Activated CD4-positive, alpha-beta T cell treated with anti-CD3 and anti-CD28 coated beads for 48 hours (primary cell): ENCODE data around the gene DGAT2L6.

ENCODE experiments used
- DNase-seq: peaks from one replicate; pipeline ENCODE4 v3.0.0-alpha.2; 2020

Gene DGAT2L6

DNA sequence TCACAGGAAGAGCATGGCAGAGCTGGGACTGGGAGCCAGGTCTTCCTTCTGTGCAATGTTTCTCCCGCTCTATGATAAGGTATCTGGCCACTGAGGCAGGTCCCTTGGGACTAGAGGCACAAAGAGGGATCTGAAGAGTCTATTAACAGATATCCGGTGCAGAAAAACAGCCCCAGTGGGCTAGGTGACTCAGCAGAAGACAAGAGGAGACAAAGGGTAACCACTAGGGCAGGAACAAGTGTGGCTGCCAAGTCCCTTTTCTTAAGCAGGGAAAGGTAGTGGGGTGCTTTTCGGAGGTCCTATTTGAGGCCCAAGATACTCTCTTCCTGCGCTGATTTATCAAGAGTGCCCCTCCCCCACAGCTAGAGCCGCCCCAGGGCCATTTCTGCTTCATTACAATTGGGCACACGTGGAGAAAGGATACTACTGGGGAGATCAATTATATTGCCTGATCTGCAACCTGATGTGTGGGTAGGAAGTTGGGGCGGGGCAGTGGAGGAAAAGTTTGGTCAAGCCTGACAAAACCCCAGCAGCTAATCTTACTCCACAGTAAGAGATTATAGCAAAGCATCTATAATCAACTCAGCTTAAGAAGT lies at the start of gene DGAT2L6:
DGAT2L6 (plus strand) TSS at position 546 of the 596 bp plus-strand sequence. CDS start 100 bp downstream, outside the sequence.
- no peak for DNase-seq

DNA sequence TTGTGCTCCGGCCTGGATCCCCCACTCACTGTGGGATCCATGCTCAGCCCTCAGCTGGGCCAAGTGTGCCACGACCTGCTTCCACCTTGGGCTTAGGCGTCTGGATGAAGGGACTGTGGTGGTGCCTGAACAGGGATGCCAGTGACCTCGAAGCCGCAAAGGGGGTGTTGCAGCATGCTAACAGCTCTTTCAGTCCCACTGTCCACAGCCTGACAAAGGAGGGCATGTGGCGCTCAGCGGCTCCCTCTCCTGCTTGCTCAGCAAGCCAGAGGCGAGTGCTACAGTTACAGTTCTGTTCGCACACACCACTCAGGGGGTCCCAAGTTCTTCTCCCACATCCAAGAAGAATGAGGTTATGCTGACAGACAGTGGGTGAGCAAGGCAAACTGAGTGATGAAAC lies 49.2 kb upstream of the DGAT2L6 start:
- no peak for DNase-seq

DNA sequence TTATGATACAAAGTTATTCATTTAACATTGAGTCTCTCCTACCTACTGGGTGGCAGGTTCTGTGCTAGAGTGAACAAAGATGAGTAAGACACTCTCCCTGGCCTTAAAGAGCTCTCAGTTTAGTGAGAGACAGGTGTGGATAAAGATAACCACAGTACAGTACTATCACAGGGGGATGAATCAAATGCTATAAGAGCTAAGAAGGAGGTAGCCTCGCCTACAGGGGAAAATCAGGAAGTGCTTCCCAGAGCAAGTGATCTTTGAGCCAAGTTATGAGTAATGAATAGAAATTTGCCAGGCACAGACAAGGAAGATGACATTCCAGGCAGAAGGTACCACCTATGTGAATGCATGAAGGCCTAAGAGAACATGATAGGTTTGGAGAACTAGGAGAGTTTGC lies 47.5 kb upstream of the DGAT2L6 start:
- DNase-seq, result no peak

DNA sequence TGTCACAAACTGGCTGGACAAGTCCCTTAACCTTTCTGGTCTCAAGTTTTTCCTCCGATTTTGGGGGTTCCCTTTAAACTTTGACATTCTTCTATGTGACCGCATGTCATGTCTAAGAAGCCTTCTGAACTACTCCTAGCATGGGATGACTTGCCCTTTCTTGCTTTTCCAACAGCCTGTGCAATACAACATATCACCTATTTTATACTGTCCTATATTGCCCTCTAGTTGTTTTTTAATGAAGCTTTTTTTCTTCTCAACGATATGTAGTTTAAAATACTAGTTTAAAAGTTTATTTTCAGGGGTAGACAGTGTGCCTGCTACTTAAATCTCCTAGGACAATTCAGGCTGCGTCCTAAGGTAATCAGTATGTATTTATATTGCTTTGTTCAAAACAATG lies 45.1 kb upstream of the DGAT2L6 start:
- no peak for DNase-seq

DNA sequence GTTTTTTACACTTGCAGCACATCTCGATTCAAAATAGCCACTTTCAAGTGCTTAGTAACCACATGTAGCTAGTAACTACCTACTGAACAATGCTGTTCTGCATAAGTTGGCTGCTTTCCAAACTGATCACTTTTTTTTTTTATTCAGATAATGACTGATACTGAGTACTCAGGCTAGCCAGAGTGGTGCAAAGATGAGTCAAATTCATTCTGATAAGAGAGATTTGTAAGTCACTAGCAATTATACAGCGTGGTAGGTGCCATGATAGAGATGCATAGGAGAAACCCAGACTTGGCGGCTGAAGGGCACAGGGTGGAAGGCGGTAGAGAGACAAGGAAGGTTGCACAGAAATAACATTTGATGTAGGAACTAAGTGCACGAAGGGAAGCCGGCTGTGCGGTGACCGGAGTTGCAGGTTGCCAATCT lies 44.4 kb upstream of the DGAT2L6 start:
- DNase-seq, result no peak

DNA sequence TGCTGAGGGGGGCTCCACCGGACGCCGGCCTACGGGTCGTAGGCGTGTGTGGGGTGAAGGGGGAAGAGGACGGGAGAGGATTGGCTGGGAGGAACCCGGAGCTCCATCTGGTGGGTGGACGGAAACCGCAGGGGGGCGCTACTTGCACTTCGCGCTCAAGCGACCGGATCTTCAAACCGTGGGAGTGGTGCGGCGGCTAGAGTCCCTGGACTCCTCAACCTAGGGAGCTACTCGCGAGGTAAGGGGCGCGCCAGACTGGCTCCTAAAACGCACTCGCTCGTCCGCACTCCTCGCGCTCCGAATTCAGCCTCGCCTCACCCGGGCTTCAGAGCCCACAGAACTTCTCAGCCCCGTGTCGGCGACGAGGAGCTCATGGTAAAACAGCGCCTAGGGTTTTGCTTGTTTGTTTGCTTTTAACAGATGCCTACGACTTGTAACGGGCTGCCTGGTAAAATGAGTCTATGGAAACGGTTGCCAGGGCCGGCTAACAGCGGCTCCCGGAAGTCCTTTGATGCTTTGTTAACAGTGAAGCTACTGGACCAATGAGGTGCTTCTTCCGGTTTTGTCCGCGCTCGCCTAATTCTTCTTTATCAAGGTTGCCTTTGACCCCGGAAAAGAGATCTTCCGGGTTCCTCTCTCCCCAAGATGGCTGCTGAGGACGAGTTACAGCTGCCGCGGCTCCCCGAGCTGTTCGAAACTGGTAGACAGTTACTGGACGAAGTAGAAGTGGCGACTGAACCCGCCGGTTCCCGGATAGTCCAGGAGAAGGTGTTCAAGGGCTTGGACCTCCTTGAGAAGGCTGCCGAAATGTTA lies 43.8 kb upstream of the DGAT2L6 start, which contains the start of gene IGBP1:
IGBP1 (plus strand) TSS at position 145 of the 813 bp plus-strand sequence; CDS start at position 646, 501 bp downstream.
- peak; percentile 79 for DNase-seq

GRCh38 chrX:70134116-70134477 lies 43.2 kb upstream of the DGAT2L6 start:
- no peak for DNase-seq

DNA sequence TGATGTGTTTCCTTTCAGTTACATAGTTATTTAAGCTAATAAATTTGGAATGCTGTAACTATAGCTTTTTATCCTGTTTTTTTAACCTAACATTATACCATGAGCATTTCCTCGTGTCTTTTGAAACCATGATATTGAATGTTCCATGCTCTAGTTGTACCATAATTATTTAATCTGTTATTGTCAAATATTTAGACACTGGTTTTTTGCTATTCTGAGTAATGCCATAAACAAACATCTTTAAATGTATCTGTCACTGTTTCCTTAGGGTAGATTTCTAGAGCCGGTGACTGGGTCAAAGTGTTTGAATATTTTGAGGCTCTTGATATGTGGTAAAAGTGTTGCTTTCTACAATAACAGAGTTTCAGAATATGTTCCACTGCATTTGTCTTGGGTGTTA lies 38.7 kb upstream of the DGAT2L6 start:
- DNase-seq, result no peak

GRCh38 chrX:70139736-70140135 lies 37.5 kb upstream of the DGAT2L6 start:
- no peak for DNase-seq

- no peak for DNase-seq
Measured at GRCh38 chrX:70141373-70141772, 35.9 kb upstream of the DGAT2L6 start.

DNA sequence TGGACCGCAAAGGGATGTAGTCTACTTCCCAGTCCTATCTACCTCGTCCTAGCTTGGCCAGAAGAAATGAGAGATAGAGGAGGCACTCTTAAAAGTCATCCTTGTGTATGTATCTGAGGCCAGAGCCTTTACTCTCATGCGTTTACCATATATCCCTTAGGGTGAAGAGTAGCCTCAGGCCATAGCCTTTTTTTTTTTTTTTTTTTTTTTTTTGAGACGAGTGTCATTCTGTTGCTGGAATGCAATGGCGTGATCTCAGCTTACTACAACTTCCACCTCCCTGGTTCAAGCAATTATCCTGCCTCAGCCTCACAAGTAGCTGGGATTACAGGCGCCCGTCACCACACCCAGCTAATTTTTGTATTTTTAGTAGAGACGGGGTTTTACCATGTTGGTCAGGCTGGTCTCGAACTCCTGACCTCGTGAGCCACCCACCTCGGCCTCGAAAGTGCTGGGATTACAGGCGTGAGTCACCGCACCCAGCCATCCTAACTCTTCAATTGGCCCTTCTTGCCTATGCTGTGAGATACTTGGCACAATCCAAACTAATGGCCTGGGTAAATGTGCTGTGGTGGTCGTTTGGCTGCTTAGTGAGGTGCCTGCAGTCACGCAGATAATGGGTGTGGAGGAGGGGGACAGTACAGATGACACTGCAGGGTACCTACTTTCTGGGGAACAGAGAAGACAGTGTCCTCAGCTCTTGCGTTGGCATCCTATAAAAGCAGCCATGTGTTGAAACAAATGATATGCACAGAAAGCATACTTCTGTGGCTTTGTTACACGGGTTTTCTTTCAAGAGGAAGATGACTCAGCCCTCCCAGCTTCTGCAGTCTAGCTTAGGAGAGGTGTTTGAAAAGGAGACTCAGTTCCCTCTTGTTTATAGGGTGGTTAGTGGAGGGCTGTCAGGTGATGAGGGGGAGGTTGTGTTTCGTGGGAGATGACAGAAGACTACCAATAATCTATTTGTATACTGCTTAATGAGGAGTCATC lies 10.4 kb upstream of the DGAT2L6 start:
- no peak for DNase-seq

- DNase-seq, result no peak
Measured at GRCh38 chrX:70168238-70169188, 8.8 kb upstream of the DGAT2L6 start.

GRCh38 chrX:70169281-70169680 lies 8.0 kb upstream of the DGAT2L6 start:
- DNase-seq, result no peak

DNA sequence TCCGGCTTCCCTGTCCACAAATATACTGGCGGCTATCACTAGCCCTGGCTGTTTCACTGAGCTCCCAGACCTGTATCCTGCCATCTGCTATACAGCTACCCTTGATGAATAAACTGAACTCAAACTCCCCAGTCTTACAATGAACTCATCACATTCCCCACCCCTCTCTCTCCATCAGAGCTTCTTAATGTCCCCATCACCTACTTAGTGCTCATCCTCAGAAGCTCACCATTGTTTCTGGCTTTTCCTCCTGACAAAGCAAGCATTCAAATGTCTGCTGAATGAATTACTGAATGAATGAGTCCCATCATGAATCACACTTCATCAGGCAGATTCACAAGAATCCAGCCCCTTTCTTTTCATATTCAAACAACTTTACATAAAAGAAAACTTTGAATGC lies 5.7 kb upstream of the DGAT2L6 start:
- no peak for DNase-seq

DNA sequence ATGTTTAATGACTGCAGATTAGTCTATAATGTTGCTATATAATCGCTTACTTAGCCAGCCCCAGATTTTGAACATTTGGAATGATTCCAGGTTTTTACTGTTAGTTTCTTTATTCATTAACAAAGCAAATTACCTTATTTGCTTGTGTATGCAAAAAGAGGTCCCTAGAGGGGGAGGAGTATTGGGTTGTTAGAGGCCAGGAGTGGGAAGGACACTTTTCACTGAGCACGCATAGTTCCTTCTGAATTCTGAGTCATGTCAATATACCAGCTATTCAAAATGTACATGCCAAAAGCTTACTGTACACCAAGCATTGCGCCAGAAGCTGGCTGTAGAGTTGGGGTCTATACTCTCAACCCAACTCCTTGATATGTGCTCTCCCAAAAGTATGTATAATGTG lies 5.1 kb upstream of the DGAT2L6 start:
- DNase-seq, result no peak

DNA sequence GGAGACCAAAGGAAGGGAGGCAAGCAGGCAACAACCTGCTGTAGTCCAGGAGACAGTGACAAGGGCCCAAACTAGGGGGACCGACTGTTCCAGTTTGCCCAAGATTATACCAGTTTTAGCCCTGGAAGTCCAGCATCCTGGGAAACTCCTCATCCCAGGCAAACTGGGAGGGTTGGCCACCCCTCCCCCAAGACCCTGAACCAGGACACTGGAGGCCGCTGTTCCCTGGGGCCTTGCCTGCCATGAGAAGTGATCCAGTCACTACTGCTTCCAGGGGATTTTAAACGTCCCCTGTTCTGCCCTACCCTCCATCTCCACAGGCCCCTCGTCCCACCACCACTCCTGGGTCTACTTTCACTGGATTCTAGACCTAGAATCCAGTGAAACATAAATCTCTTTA lies 4.3 kb upstream of the DGAT2L6 start:
- DNase-seq, result no peak

GRCh38 chrX:70174754-70175153 lies 2.5 kb upstream of the DGAT2L6 start:
- DNase-seq, result no peak

GRCh38 chrX:70175338-70175737 lies 1.9 kb upstream of the DGAT2L6 start:
- no peak for DNase-seq

DNA sequence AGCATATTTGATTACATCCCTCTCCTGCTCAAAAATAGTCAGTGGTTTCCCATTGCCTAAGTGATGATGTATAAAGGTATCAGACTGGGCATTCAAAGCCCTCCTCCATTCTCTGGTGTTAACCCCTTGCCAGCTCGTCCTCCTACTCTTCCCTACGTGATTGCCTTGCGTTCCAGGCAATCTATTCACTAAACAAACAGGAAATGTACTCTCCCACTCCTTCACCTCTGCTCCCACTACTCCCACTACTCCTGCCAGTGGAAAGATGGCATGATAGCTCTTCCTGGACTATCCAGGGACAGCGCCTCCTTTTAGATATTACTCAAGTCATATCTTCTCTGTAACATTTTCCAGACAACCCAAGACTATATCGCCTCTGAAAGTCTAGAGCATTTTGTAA lies 5.8 kb downstream of the DGAT2L6 start:
- DNase-seq, result no peak

DNA sequence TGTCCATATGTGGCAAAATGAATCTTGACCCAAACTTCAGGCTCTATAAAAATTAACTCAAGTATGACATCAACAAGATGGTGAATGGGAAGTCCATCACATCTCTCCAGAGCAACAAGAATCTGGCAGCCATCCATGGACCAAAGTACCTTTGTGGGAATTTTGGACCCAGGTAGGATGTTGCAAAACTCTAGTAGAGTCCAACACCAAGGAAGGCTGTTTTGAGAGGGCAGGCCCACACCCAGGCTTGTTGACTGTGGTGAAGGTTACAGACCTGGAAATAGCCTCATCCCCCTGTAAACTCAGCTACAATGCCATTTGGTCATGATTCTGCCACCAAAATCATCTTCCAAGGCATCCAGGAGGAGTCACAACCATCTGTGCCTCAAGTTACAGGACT lies 12.9 kb downstream of the DGAT2L6 start:
- DNase-seq, result no peak

GRCh38 chrX:70196961-70197720 lies 19.9 kb downstream of the DGAT2L6 start:
- peak; percentile 74 for DNase-seq
